Frontal cortex (tissue), 4 donors: ENCODE results near the gene MACROD1. TPM values are rescaled to one million over a fixed set of nuclear protein-coding genes. Genes with fewer than 3 reads are reported as not detected.

Experiments
- DNase-seq, 2 donors: peaks; one replicate each; pipeline ENCODE4 v3.0.0; 2012; ENCODE audit warnings: low spot score in 2 of 2
- FAIRE-seq: peaks from 2 replicates; lab custom pipeline; 2012; peaks lifted over from hg19 to GRCh38; lab: Jason Lieb, UNC
- total RNA-seq: library from RNA; depleted of rRNA; stranded (reverse); fragments of >200 nt; gene quantifications from one replicate; pipeline ENCODE4 v1.2.3, GENCODE V29; 2014
- donor health status: control.
- donor health status: control.
- donor health status: control.

Gene MACROD1
- total RNA-seq, 1 donor from 2014 or later: 19.6 TPM

GRCh38 chr11:64134963-64135362 is 30.9 kb downstream of the MACROD1 start:
- FAIRE-seq (no peak), DNase-seq (no peak)

DNA sequence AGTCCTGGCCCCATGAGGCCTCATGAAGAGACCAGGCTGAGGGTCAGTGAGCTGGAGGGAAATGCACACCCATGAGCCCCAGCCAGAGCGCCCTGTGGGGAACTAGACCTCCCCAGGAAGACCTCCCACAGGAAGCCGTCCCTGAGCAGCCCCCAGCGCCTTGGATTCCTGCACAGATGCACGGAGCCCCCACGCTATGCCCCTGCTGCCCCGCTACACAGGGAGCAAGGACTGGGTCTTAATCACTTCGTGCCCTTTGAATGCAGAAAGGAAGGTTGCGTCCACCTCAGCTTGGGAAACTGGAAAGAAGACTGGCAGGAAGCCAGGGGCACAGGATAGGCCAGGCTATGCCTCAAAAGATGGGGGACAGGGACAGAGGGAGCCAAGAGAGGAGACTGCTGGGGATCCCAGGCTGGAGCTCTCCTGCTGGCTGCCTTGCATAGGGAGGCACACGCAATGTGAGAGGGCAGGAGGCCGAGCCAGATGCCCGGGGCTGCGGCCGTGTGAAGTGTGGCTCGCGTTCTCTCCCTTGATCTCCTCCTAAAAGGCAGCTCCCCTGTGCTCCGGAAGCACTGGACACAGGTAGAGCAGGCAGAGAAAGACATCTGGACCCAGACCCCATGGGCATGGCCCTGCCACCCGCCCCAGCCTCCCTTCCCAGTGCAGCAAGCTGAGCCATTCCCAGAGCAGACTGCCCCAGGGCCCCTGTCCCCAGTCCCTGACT is 32.8 kb downstream of the MACROD1 start:
- no peak for FAIRE-seq
- no peak for DNase-seq

- no peak for DNase-seq
- no peak for FAIRE-seq
Measured at GRCh38 chr11:64132191-64132771, 33.6 kb downstream of the MACROD1 start.

GRCh38 chr11:64131683-64132190 is 34.2 kb downstream of the MACROD1 start:
- DNase-seq (no peak), FAIRE-seq (no peak)

- DNase-seq (no peak), FAIRE-seq (no peak)
Measured at GRCh38 chr11:64130618-64131017, 35.3 kb downstream of the MACROD1 start.

GRCh38 chr11:64129403-64129802 is 36.5 kb downstream of the MACROD1 start:
- no peak for FAIRE-seq
- no peak for DNase-seq

DNA sequence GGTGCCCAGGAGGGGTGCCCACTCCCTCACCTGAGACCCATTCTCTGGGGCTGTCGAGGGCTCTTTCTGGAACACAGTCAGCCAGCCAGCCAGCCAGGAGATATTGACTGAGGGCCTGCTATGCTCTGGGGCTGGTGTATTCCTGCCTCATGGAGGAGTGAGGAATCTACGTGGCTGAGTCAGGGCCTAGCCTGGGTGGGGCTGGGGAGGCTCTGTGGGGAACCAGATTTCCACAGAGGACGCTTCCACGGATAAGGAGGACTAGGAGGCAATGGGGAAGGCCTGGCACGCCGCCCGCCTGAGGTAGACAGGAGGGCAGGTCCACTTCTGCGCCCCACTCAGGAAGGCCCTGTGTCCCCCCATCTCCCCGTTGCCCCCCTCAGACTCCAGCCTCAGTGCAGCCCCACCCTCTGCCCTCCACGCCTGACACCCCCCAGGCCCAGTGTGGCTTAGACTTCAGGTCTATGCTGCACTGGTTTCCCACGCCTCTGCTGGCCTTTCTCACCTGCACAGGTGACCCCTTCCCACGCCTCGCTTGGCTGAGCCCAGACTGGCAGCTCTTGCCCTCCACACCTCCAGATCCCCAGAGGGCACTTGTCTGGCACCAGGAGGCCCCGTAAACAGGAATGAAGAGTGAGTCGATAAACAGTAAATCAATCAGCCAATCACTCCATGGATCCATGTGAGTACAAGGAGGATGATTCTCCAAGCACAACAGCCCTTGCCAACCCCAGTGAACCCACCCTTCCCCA is 37.5 kb downstream of the MACROD1 start:
- DNase-seq: no peak
- FAIRE-seq: no peak

- FAIRE-seq: no peak
- no peak for DNase-seq
Measured at GRCh38 chr11:64127267-64128072, 38.4 kb downstream of the MACROD1 start.

- FAIRE-seq (no peak), DNase-seq (no peak)
Measured at GRCh38 chr11:64126796-64127195, 39.1 kb downstream of the MACROD1 start.

GRCh38 chr11:64126371-64126770 is 39.5 kb downstream of the MACROD1 start:
- no peak for FAIRE-seq

DNA sequence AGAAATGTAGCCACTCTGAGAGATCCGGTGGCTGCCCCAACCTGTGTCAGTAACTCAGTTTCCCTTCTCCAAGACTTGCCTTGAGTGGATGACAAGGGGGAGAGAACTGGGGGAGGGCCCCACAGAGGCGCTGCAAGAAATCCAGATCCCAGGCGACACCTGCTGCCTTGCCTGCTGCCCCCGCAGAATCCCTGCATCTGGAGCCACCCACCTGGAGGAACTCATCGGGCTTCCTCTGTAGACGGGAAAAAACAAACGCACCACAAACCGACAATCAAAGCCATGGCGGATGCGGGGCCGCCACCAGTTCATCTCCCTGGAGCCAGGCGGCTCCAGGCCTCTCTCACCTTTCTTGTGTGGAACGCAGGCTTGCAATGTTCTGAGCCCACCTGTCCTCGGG is 40.2 kb downstream of the MACROD1 start:
- FAIRE-seq (no peak), DNase-seq (no peak)

More at GRCh38 chr11:64126371-64126770, 39.5 kb downstream of the MACROD1 start:
- no peak for DNase-seq

GRCh38 chr11:64124147-64124546 is 41.8 kb downstream of the MACROD1 start:
- FAIRE-seq: no peak
- DNase-seq: no peak

- no peak for FAIRE-seq
- DNase-seq: no peak
Measured at GRCh38 chr11:64123679-64124078, 42.2 kb downstream of the MACROD1 start.

- peak in 1 of 2 donors; percentile 59 for DNase-seq
- no peak for FAIRE-seq
Measured at GRCh38 chr11:64122411-64123410, 43.2 kb downstream of the MACROD1 start.

DNA sequence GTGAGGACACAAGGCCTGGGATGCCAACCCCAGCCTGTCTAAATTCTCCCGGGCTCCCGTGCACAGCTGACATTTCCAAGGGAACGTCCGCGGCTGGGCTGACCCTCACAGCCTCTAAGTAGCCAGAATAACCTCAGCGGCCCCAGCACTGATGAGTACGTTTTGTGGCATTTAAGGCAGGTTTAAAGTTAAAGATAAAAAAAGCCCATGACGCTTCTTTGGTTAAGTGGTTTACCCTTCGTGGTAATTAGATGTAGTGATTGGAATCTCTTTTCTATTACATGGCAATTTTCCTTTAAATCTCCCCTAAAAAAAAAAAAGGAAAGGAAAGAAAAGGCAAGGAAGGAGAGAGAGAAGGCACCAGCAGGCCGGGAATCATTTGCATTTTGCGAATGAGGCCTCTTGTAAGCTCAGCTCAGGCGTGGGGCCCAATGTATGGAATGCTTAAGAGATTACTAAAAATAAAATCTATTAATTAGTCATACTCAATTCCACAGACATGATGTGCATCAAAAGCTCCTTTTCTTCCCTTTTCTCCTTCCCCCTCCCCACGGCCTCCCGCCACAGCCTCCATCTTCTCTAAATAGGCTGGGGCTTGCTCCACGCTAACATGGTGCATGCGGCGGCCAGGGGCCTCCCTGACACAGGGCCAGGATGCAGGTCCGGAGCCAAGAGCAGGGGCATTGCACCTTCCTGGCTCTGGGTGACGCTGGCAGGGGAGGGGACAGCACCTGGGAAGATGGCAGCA is 44.1 kb downstream of the MACROD1 start:
- no peak for FAIRE-seq
- DNase-seq: no peak

- DNase-seq: no peak
Measured at GRCh38 chr11:64120951-64121569, 44.9 kb downstream of the MACROD1 start.

DNA sequence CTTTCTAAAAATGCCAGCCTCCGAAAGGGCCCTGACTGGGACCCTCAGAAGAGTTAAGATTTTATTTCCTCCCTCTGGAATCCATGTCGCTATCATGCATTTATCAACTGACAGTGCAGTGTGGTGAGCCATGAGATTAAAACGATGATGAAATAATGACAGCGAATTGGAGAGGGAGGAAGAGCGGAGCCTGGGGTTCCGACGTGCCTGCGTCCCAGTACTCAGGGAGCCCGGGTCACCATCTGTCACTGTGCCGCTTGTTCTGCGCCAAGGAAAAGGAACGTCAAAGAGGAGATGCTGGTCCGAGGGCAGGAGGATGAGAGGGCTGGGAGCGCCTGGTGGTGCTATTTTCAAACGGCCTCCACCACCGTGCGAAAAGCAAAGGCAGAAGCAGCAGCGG is 46.2 kb downstream of the MACROD1 start:
- no peak for DNase-seq

More at GRCh38 chr11:64120951-64121569, 44.9 kb downstream of the MACROD1 start:
- FAIRE-seq: no peak

More for the DNA sequence above, 46.2 kb downstream of the MACROD1 start:
- no peak for FAIRE-seq
